ENCODE measurements around the gene KCNN1.
"Not testable (repeated sequence)": the region's sequence is repeated elsewhere in the genome, so short reads cannot be mapped to it uniquely, and the experiment has no call there.

KCNN1 gene

DNA sequence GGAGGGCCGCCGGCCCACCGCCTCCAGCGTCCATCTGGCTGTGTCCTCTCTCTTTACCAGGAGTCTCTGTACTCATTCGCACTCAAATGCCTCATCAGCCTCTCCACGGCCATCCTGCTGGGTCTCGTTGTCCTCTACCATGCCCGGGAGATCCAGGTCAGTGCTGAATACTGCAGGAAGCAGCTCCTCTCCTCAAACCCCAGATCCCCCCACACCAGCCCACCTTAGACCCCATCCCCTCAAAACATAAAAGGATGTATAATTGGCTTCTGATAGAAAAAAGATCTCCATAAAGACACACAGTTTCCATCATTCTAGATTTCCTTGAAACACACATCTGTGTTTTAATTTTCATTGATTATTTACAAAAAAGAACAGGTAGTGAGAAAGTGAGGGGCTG lies 8.1 kb downstream of the KCNN1 start:
- ChIA-PET POLR2A (ENCODE audit: low non-redundant PET) (no interaction called here), CTCF (no interaction called here)
- H3K27ac ChIP-seq, result no peak overlapping the region
- no peak for DNase-seq (ENCODE audit: low spot score)
- TF ChIP-seq, protein P1, sequence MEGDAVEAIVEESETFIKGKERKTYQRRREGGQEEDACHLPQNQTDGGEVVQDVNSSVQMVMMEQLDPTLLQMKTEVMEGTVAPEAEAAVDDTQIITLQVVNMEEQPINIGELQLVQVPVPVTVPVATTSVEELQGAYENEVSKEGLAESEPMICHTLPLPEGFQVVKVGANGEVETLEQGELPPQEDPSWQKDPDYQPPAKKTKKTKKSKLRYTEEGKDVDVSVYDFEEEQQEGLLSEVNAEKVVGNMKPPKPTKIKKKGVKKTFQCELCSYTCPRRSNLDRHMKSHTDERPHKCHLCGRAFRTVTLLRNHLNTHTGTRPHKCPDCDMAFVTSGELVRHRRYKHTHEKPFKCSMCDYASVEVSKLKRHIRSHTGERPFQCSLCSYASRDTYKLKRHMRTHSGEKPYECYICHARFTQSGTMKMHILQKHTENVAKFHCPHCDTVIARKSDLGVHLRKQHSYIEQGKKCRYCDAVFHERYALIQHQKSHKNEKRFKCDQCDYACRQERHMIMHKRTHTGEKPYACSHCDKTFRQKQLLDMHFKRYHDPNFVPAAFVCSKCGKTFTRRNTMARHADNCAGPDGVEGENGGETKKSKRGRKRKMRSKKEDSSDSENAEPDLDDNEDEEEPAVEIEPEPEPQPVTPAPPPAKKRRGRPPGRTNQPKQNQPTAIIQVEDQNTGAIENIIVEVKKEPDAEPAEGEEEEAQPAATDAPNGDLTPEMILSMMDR (conservative IDR thresholded peaks at IDR 0.05; ENCODE audit: low read depth), result no peak

DNA sequence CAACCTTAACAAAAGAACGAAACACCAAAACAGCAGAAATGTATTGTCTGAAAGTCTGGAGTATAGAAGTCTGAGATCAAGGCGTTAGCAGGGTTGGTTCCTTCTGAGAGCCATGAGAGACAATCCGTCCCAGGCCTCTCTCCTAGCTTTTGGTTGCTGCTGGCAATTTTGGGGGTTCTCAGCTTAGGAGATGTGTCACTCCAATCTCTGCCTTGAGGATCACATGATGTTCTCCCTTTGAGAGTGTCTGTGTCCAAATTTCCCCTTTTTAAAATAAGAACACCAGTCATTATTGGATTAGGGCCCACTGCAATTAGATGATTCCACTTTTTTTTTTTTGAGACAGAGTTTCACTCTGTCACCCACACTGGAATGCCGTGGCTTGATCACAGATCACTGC lies 10.1 kb downstream of the KCNN1 start:
- CTCF ChIA-PET, result interaction anchor here (0.6 kb wide), 1 partner anchor 900 kb away, joined by 3 read pairs; no protein-coding TSS in a partner anchor
- TF ChIP-seq, protein P1 (conservative IDR thresholded peaks at IDR 0.05; ENCODE audit: low read depth), result no peak
- POLR2A ChIA-PET (ENCODE audit: low non-redundant PET), result no interaction called here
- no peak overlapping the region for H3K27ac ChIP-seq
- DNase-seq (ENCODE audit: low spot score), result no peak

DNA sequence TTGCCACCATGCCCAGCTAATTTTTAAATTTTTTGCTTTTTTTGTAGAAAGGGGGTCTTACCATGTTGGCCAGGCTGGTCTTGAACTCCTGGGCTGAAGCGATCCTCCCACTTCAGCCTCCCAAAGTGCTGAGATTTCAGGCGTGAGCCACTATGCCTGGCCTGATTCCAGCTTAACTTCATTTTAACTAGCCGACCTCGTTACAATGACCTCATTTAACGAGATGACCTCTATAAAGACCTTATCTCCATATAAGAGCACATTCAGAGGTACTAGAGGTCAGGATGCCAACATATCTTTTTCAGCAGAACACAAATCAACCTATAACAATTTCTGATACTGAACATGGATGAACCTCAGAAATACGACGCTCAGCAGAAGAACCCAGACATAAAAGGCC lies 10.6 kb downstream of the KCNN1 start:
- TF ChIP-seq, protein P1 (conservative IDR thresholded peaks at IDR 0.05; ENCODE audit: low read depth), result no peak
- no peak overlapping the region for H3K27ac ChIP-seq
- no peak for DNase-seq (ENCODE audit: low spot score)
- ChIA-PET CTCF (no interaction called here), POLR2A (ENCODE audit: low non-redundant PET) (interaction anchor here (0.6 kb wide), 1 partner anchor 23 kb away, joined by 3 read pairs; no protein-coding TSS in a partner anchor)

DNA sequence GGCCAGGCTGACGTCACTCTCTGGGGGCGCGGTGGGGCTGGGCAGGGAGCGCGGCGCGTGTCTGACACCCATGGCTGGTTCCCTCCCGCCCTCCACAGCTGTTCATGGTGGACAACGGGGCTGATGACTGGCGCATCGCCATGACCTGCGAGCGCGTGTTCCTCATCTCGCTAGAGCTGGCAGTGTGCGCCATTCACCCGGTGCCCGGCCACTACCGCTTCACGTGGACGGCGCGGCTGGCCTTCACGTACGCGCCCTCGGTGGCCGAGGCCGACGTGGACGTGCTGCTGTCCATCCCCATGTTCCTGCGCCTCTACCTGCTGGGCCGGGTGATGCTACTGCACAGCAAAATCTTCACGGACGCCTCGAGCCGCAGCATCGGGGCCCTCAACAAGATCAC lies 14.7 kb downstream of the KCNN1 start:
- H3K27ac ChIP-seq, result no peak overlapping the region
- ChIA-PET CTCF (interaction anchor here (1.2 kb wide), 1 partner anchor 15 kb away, joined by 6 read pairs; no protein-coding TSS in a partner anchor), POLR2A (ENCODE audit: low non-redundant PET) (no interaction called here)
- TF ChIP-seq, protein P1 (conservative IDR thresholded peaks at IDR 0.05; ENCODE audit: low read depth), result no peak
- no peak for DNase-seq (ENCODE audit: low spot score)

DNA sequence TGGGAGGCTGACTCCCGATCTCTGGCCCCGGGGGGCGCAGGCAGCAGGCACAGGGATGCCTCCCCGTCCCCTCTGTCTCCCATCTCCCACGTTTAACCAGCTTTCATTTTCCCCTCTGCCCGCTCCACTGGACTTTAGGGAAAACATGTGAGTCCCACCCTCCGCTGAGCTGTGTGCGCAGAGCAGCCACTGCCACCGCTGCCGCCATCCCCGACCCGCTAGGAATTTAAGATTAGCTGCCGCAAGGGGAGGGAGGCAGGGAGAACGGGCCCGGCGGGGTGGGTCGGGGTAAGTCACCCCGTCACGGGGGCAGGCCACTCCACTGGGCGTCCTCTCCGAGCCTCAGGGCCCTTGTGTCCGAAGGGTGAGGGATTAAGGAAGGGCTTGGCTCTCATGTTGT lies 15.5 kb downstream of the KCNN1 start:
- DNase-seq (ENCODE audit: low spot score), result no peak
- ChIA-PET POLR2A (ENCODE audit: low non-redundant PET) (no interaction called here), CTCF (interaction anchor here (0.7 kb wide), 1 partner anchor 198 kb away, joined by 3 read pairs; no protein-coding TSS in a partner anchor)
- no peak overlapping the region for H3K27ac ChIP-seq
- TF ChIP-seq, protein P1 (conservative IDR thresholded peaks at IDR 0.05; ENCODE audit: low read depth), result no peak

DNA sequence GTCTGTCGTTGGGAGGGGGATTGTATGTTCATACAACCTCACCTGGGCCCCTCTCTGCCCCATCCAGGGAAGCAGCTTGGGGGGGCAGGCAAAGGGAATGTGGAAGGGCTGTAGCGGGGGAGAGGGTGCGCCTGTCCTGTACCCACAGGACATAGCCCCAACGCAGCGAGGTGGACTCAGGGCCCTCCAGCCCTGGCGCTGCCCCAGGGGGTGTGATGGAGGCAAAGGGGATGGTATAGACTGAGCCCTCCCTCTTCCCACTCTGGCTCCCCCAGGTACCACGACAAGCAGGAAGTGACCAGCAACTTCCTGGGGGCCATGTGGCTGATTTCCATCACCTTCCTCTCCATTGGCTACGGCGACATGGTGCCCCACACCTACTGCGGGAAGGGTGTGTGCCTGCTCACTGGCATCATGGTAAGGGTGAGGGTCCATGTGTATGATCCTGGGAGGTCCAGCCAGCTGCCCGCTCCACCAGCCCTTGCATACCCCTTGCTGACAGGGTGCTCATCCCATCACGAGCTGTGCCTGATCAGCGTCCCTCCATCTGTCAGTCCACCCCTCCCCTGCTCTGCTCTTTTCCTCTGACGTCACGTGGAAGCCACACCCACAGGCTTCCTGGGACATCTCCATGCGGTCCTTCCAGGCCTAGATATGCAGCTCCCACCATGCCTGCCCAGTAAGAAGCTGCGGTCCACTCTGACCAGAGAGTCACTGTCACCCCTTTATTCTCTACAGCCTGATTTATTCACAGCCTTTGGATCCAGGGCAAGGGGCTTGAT lies 18.3 kb downstream of the KCNN1 start:
- no peak for DNase-seq (ENCODE audit: low spot score)
- TF ChIP-seq, protein P1 (conservative IDR thresholded peaks at IDR 0.05; ENCODE audit: low read depth), result no peak
- POLR2A ChIA-PET (ENCODE audit: low non-redundant PET), result no interaction called here
- no peak overlapping the region for H3K27ac ChIP-seq
- CTCF ChIA-PET, result no interaction called here

DNA sequence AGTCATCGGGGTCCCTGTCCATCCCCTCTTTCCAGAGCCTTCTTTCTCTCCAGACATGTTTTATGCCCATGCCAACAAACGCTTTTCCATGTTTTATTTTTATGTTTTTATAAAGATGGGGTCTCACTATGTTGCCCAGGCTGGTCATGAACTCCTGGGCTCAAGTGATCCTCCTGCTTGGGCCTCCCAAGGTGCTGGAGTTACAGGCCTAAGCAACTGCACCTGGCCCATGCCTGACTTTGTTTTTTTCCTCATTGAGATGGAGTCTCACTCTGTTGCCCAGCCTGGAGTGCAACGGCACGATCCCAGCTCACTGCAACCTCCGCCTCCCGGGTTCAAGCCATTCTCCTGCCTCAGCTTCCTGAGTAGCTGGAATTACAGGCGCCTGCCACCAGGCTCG lies 19.7 kb downstream of the KCNN1 start:
- POLR2A ChIA-PET (ENCODE audit: low non-redundant PET); H3K27ac ChIP-seq; DNase-seq (ENCODE audit: low spot score); CTCF ChIA-PET: not testable (repeated sequence)
